ENCODE results near the gene IRF7.

The IRF7 gene

DNA sequence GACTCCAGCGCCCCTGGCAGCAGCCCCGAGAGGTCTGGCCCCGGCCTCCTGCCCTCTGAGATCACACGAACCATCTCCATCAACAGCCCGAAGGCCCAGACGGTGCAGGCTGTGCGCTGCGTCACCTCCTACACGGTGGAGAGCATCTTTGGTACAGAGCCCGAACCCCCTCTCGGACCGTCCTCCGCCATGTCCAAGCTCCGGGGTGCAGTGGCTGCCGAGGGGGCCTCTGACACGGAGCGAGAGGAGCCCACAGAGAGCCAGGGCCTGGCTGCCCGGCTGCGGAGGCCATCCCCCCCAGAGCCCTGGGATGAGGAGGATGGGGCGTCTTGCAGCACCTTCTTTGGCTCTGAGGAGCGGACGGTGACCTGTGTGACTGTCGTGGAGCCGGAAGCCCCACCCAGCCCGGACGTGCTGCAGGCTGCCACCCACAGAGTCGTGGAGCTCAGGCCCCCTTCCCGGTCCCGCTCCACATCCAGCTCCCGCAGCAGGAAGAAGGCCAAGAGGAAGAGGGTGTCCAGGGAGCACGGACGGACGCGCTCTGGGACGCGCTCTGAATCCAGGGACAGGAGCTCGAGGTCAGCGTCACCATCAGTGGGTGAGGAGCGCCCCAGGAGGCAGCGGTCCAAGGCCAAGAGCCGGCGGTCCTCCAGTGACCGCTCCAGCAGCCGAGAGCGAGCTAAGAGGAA lies 7.6 kb downstream of the IRF7 start:
- in situ Hi-C loops (cut with HindIII; ENCODE audit: low sequenced_read_pairs), result no loop called here
- H3K4me3 ChIP-seq (ENCODE audit: low read depth, low read length), result no peak overlapping the region
- DNase-seq (ENCODE audit: low read depth), result no peak
- TF ChIP-seq, protein P1, sequence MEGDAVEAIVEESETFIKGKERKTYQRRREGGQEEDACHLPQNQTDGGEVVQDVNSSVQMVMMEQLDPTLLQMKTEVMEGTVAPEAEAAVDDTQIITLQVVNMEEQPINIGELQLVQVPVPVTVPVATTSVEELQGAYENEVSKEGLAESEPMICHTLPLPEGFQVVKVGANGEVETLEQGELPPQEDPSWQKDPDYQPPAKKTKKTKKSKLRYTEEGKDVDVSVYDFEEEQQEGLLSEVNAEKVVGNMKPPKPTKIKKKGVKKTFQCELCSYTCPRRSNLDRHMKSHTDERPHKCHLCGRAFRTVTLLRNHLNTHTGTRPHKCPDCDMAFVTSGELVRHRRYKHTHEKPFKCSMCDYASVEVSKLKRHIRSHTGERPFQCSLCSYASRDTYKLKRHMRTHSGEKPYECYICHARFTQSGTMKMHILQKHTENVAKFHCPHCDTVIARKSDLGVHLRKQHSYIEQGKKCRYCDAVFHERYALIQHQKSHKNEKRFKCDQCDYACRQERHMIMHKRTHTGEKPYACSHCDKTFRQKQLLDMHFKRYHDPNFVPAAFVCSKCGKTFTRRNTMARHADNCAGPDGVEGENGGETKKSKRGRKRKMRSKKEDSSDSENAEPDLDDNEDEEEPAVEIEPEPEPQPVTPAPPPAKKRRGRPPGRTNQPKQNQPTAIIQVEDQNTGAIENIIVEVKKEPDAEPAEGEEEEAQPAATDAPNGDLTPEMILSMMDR (IDR thresholded peaks at IDR 0.05; ENCODE audit: low read depth, low read length, missing control alignments), result no peak

DNA sequence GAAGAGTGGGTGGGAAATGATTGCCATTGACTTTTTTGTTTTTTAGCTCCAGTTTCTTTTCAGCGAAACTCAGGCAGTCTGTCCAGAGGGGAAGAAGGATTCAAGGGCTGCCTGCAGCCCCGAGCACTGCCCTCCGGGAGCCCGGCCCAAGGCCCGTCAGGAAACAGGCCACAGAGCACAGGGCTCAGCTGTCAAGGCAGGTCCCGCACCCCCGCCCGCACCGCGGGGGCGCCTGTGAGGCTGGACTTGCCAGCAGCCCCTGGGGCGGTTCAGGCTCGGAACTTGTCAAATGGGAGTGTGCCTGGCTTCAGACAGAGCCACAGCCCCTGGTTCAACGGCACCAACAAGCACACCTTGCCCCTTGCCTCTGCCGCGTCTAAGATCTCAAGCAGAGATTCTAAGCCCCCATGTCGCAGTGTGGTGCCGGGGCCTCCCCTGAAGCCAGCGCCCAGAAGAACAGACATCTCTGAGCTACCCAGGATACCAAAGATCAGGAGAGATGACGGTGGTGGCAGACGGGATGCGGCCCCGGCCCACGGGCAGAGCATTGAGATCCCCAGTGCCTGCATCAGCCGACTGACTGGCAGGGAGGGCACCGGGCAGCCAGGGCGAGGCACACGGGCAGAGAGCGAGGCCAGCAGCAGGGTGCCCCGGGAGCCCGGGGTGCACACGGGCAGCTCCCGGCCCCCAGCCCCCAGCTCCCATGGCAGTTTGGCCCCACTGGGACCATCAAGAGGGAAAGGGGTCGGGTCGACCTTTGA lies 8.6 kb downstream of the IRF7 start:
- DNase-seq (ENCODE audit: low read depth), result no peak
- H3K4me3 ChIP-seq (ENCODE audit: low read depth, low read length), result no peak overlapping the region
- TF ChIP-seq, protein P1 (IDR thresholded peaks at IDR 0.05; ENCODE audit: low read depth, low read length, missing control alignments), result no peak
- in situ Hi-C loops (cut with HindIII; ENCODE audit: low sequenced_read_pairs), result no loop called here

DNA sequence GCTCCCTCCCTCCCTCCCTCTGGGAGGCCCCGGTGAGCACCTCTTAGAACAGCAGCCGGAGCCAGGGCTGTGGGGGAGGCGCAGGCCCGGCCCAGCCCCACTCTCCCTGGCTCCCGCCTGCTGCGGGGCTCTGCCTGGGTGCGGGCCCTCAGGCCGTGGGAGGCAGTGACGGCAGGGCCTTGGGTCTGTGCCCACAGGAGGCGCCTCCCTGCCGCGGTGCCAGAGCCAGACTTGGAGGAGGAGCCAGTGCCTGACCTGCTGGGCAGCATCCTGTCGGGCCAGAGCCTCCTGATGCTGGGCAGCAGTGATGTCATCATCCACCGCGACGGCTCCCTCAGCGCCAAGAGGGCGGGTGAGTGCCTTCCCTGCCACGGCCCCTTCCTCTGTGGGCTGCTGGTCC lies 9.5 kb downstream of the IRF7 start:
- TF ChIP-seq, protein P1 (IDR thresholded peaks at IDR 0.05; ENCODE audit: low read depth, low read length, missing control alignments), result no peak
- no peak for DNase-seq (ENCODE audit: low read depth)
- no peak overlapping the region for H3K4me3 ChIP-seq (ENCODE audit: low read depth, low read length)
- in situ Hi-C loops (cut with HindIII; ENCODE audit: low sequenced_read_pairs), result no loop called here

DNA sequence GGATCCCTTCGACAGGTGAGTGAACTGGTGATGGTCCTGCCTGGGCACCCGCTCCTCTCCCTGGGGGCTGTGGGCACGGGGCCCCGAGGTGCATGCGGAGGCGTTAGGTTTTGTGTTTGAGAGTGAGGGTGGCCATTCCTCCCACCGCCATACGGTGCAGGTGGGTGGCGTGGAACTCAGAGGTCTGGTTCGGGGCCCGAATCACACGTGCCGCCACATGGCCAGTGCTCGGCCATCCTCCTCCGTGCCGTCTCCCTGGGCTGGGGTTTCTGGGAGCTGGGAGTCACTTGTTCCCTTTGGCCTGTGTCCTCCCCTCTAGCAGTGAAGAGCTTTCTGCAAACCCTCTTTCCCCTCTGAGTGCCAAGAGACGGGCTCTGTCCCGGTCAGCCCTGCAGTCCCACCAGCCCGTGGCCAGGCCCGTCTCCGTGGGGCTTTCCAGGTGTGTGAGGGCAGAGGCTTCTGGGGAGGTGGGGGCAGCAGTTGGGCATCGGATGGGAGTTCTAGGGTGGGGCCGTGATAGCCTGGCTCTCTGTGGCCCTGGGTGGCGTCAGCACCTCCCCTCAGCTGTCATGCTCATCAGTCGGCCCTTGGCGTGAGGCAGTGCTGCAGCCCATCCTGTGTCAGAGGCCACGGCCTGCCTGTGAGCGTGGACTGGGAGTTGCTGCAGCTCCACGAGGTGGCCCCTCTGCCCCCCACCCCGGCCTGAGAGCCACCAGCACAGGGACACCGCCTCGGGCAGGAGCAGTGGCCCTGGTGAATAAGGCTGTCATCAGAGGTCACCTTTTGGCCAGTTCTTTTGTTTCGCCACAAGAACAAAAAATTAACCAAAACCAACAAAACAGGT lies 10.2 kb downstream of the IRF7 start:
- H3K4me3 ChIP-seq (ENCODE audit: low read depth, low read length), result no peak overlapping the region
- in situ Hi-C loops (cut with HindIII; ENCODE audit: low sequenced_read_pairs), result no loop called here
- TF ChIP-seq, protein P1 (IDR thresholded peaks at IDR 0.05; ENCODE audit: low read depth, low read length, missing control alignments), result no peak
- DNase-seq (ENCODE audit: low read depth), result no peak

DNA sequence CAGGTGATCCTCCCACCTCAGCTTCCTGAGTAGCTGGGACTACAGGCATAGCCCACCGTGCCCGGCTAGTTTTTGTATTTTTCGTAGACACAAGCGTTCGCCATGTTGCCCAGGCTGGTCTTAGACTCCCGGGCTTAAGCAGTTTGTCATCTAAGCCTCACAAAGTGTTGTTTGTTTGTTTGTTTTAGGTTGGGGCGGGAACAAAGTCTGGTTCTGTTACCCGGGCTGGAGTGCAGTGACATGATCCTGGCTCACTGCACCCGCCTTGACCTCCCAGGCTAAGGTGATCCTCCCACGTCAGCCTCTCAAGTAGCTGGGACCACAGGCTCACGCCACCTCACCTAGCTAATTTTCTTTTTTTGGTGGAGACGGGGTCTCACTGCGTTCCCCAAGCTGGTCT lies 12.6 kb downstream of the IRF7 start:
- H3K4me3 ChIP-seq (ENCODE audit: low read depth, low read length), result no peak overlapping the region
- no peak for DNase-seq (ENCODE audit: low read depth)
- in situ Hi-C loops (cut with HindIII; ENCODE audit: low sequenced_read_pairs), result no loop called here
- TF ChIP-seq, protein P1 (IDR thresholded peaks at IDR 0.05; ENCODE audit: low read depth, low read length, missing control alignments), result no peak

DNA sequence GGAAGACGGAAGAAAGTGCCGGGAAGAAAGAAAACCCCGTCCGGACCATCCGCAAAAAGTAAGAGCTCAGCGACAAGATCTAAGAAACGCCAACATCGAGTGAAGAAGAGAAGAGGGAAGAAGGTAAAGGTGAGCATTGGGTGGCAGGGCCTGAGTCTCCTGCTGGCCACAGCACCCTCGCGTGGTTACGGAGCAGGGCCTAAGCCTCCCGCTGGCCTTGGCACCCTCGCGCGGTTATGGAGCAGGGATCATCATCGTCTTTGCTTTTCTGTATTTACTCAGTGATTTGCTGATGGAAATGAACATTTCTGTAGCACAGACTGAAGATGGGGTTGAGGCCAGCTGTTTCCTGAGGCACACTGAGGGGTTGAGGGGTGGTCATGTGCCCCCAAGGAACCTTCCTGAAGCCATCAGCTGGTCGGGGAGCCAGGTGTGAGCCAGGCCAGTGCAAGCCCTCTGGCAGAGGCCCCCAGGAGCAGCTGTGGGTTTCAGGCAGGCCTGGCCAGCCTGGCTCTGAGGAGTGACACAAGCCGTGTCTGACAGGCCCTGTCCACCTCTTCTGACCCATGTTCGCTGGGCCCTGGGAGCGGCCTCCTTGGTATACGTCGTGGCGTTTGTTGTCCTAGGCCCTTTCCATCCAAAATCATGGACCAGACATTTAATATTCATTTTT lies 14.0 kb downstream of the IRF7 start:
- H3K4me3 ChIP-seq (ENCODE audit: low read depth, low read length), result no peak overlapping the region
- in situ Hi-C loops (cut with HindIII; ENCODE audit: low sequenced_read_pairs), result no loop called here
- no peak for DNase-seq (ENCODE audit: low read depth)
- TF ChIP-seq, protein P1 (IDR thresholded peaks at IDR 0.05; ENCODE audit: low read depth, low read length, missing control alignments), result no peak
